NCI-H128 (cell line): ENCODE results near the gene NOTCH2.
"Not testable (repeated sequence)": the region's sequence is repeated elsewhere in the genome, so short reads cannot be mapped to it uniquely, and the experiment has no call there.

ENCODE experiments used
- DNase-seq: peaks from one replicate; lab custom pipeline; 2025; ENCODE audit not compliant: unreplicated experiment; lab: John Stamatoyannopoulos, UW

The NOTCH2 gene

GRCh38 chr1:119975582-119976254 lies 93.7 kb downstream of the NOTCH2 start:
- not testable (repeated sequence) for DNase-seq

- no peak for DNase-seq
Measured at GRCh38 chr1:119975006-119975405, 94.5 kb downstream of the NOTCH2 start.

GRCh38 chr1:119974013-119974412 lies 95.4 kb downstream of the NOTCH2 start:
- DNase-seq = no peak

GRCh38 chr1:119971710-119972570 lies 97.5 kb downstream of the NOTCH2 start:
- no peak for DNase-seq

- DNase-seq = no peak
Measured at GRCh38 chr1:119968601-119969000, 100.9 kb downstream of the NOTCH2 start.

- DNase-seq = no peak
Measured at GRCh38 chr1:119968068-119968492, 101.4 kb downstream of the NOTCH2 start.

- no peak for DNase-seq
Measured at GRCh38 chr1:119966681-119967080, 102.8 kb downstream of the NOTCH2 start.

- DNase-seq = no peak
Measured at GRCh38 chr1:119966020-119966419, 103.4 kb downstream of the NOTCH2 start.

GRCh38 chr1:119964673-119965363 lies 104.6 kb downstream of the NOTCH2 start:
- DNase-seq = no peak

GRCh38 chr1:119962296-119962968 lies 107.0 kb downstream of the NOTCH2 start:
- no peak for DNase-seq

- DNase-seq = no peak
Measured at GRCh38 chr1:119960501-119960900, 109.0 kb downstream of the NOTCH2 start.

- no peak for DNase-seq
Measured at GRCh38 chr1:119959268-119960220, 109.9 kb downstream of the NOTCH2 start.

GRCh38 chr1:119958223-119958622 lies 111.2 kb downstream of the NOTCH2 start:
- no peak for DNase-seq

GRCh38 chr1:119956306-119956705 lies 113.2 kb downstream of the NOTCH2 start:
- DNase-seq = no peak

- DNase-seq = no peak
Measured at GRCh38 chr1:119954476-119955422, 114.7 kb downstream of the NOTCH2 start.

- DNase-seq = no peak
Measured at GRCh38 chr1:119953266-119953998, 116.0 kb downstream of the NOTCH2 start.

GRCh38 chr1:119952496-119952895 lies 117.0 kb downstream of the NOTCH2 start:
- no peak for DNase-seq
